K562 (cell line): ENCODE data around the gene C5AR2. TPM values are rescaled to one million over a fixed set of nuclear protein-coding genes. Genes with fewer than 3 reads are reported as not detected.

Experiments used
- ATAC-seq: fragments of 200-7000 bp; cut with Tn5 transposase; 3 replicates; pipeline ENCODE4 v1.9.1; 2020; ENCODE audit warnings: moderate library complexity
- BruUV-seq: library from RNA; stranded (reverse); fragments of 400-500 nt; replicated peaks from 2 replicates; lab custom pipeline; 2021; lab: Mats Ljungman, UMichigan
- CTCF ChIA-PET: fragments of 300-600 bp; formaldehyde crosslinking; extraction: SDS; loops from one replicate; lab custom pipeline; 2021; ENCODE audit warnings: low intra/inter-chr PET ratio; lab: Yijun Ruan, JAX
- POLR2A ChIA-PET: fragments of 300-600, 350-650 bp; sonication (Branson Sonifier 250); formaldehyde crosslinking; extraction: SDS; loops from one replicate; lab custom pipeline; 2021; ENCODE audit warnings: antibody characterized with exemption, inconsistent platforms; lab: Yijun Ruan, JAX
- DNase-seq, 4 experiments: peaks; one replicate each; pipeline versions ENCODE4 v3.0.0 to v3.0.0-alpha.2; 2011 to 2018; ENCODE audit warnings: low spot score in 3 of 4, mixed read lengths in 3 of 4; ENCODE audit errors: extremely low read depth in 1 of 4
- FAIRE-seq: peaks from 2 replicates; lab custom pipeline; 2011; peaks lifted over from hg19 to GRCh38; lab: Jason Lieb, UNC
- H2AFZ ChIP-seq: 2 replicates; pipeline ENCODE4 v1.6.0; 2011; ENCODE audit warnings: low read depth, low read length, control low read depth, inconsistent platforms
- H3K27ac ChIP-seq: fragments of 200-600 bp; 3 replicates; pipeline ENCODE4 v1.8.0; 2011; ENCODE audit warnings: low read depth, mild to moderate bottlenecking, control low read depth, inconsistent platforms, low read length, moderate library complexity, mixed read lengths; ENCODE audit errors: extremely low read depth
- H3K27me3 ChIP-seq, 2 experiments: fragments of 300-600 bp in 1 of 2; 2 replicates in 1 of 2; 3 replicates in 1 of 2; pipeline versions ENCODE4 v1.6.0 to v1.8.0; 2011; ENCODE audit warnings: inconsistent platforms in 2 of 2, low read length in 2 of 2, mild to moderate bottlenecking in 1 of 2, mixed read lengths in 1 of 2, moderate library complexity in 1 of 2; ENCODE audit not compliant: control insufficient read depth in 2 of 2, insufficient read depth in 2 of 2
- H3K36me3 ChIP-seq: fragments of 300-600 bp; 3 replicates; pipeline ENCODE4 v1.8.0; 2011; ENCODE audit warnings: mild to moderate bottlenecking, low read length, inconsistent platforms; ENCODE audit not compliant: control insufficient read depth, insufficient read depth
- H3K4me1 ChIP-seq, 2 experiments: fragments of 200-600 bp in 1 of 2; replicated peaks in 1 of 2; 2 replicates in 1 of 2; 3 replicates in 1 of 2; pipeline versions ENCODE4 v1.5.1 to v1.8.0; 2011; ENCODE audit warnings: inconsistent platforms in 2 of 2, low read length in 2 of 2, mild to moderate bottlenecking in 1 of 2, mixed read lengths in 1 of 2, moderate library complexity in 1 of 2; ENCODE audit not compliant: control insufficient read depth in 2 of 2, insufficient read depth in 2 of 2
- H3K4me2 ChIP-seq: 2 replicates; pipeline ENCODE4 v1.6.1; 2011; ENCODE audit warnings: low read length, control low read depth, inconsistent platforms, mixed read lengths; ENCODE audit not compliant: insufficient read depth
- H3K4me3 ChIP-seq: fragments of 200-600 bp; sonication (generic), shearing (Covaris generic); 2 replicates; pipeline ENCODE4 v1.5.1; 2016; ENCODE audit warnings: control low read depth, inconsistent platforms
- H3K79me2 ChIP-seq: fragments of 200-600 bp; 3 replicates; pipeline ENCODE4 v1.8.0; 2011; ENCODE audit warnings: low read length, inconsistent platforms; ENCODE audit not compliant: control insufficient read depth, insufficient read depth
- H3K9ac ChIP-seq, 2 experiments: 2 replicates each; pipeline versions ENCODE4 v1.6.0 to v1.6.1; 2011; ENCODE audit warnings: low read depth in 2 of 2, low read length in 2 of 2, control low read depth in 1 of 2, inconsistent platforms in 1 of 2, mild to moderate bottlenecking in 1 of 2, mixed read lengths in 1 of 2; ENCODE audit not compliant: insufficient read depth in 1 of 2
- H3K9me1 ChIP-seq: one replicate; pipeline ENCODE4 v1.6.0; 2011; ENCODE audit warnings: inconsistent platforms, mild to moderate bottlenecking, low read length, moderate library complexity; ENCODE audit not compliant: control insufficient read depth, insufficient read depth
- H3K9me3 ChIP-seq: replicated peaks from 2 replicates; pipeline ENCODE4 v1.5.1; 2011; ENCODE audit warnings: low read depth, low read length, inconsistent platforms; ENCODE audit not compliant: control insufficient read depth, insufficient read depth
- H4K20me1 ChIP-seq: replicated peaks from 2 replicates; pipeline ENCODE4 v1.6.1; 2011; ENCODE audit warnings: low read length, inconsistent platforms, mixed read lengths; ENCODE audit not compliant: control insufficient read depth, insufficient read depth
- ARID1B ChIP-seq: fragments of 450-650 bp; IDR thresholded peaks from 2 replicates; pipeline ENCODE4 v1.6.1; 2016; ENCODE audit warnings: antibody characterized with exemption, mild to moderate bottlenecking, inconsistent platforms
- ARID4B ChIP-seq: sonication (generic); formaldehyde crosslinking; IDR thresholded peaks from 2 replicates; pipeline ENCODE4 v1.8.0; 2022; ENCODE audit warnings: mild to moderate bottlenecking, missing genetic modification reagents
- ARNT ChIP-seq, 2 experiments: fragments of 450-650 bp; IDR thresholded peaks; 2 replicates each; pipeline ENCODE4 v1.6.1; 2016; ENCODE audit warnings: mild to moderate bottlenecking in 1 of 2
- CTCF ChIP-seq, 3 experiments: IDR thresholded peaks in 2 of 3; conservative IDR thresholded peaks in 1 of 3; 2 replicates each; pipeline ENCODE4 v1.5.1; 2011 to 2012; ENCODE audit warnings: low read length in 3 of 3, mild to moderate bottlenecking in 3 of 3, control low read depth in 2 of 3, improper control_type of control experiment in 1 of 3, inconsistent platforms in 1 of 3, low read depth in 1 of 3, mixed read lengths in 1 of 3, moderate library complexity in 1 of 3; ENCODE audit not compliant: insufficient read depth in 2 of 3
- EP300 ChIP-seq: IDR thresholded peaks from 2 replicates; pipeline ENCODE4 v1.6.1; 2012; ENCODE audit warnings: low read length, improper control_type of control experiment
- GABPB2 ChIP-seq: fragments of 250-450 bp; sonication (Bioruptor Pico); conservative IDR thresholded peaks from 2 replicates; pipeline ENCODE4 v1.5.1; 2021; ENCODE audit warnings: mild to moderate bottlenecking
- MTA1 ChIP-seq: fragments of 450-650 bp; IDR thresholded peaks from 2 replicates; pipeline ENCODE4 v1.6.1; 2017; ENCODE audit warnings: borderline replicate concordance
- NCOR1 ChIP-seq: fragments of 450-650 bp; IDR thresholded peaks from 2 replicates; pipeline ENCODE4 v1.6.1; 2016; ENCODE audit warnings: mild to moderate bottlenecking, moderate library complexity
- NR2C1 ChIP-seq, 2 experiments: fragments of 450-650 bp; IDR thresholded peaks; 2 replicates each; pipeline ENCODE4 v1.6.1; 2017; ENCODE audit warnings: mild to moderate bottlenecking in 2 of 2, antibody characterized with exemption in 1 of 2, inconsistent platforms in 1 of 2, missing compliant biosample characterization in 1 of 2, missing genetic modification characterization in 1 of 2
- SREBF2 ChIP-seq: sonication (generic); formaldehyde crosslinking; IDR thresholded peaks from 2 replicates; pipeline ENCODE4 v1.4.0; 2020; ENCODE audit warnings: mild to moderate bottlenecking, missing genetic modification reagents
- TAF7 ChIP-seq: fragments of 450-650 bp; IDR thresholded peaks from 2 replicates; pipeline ENCODE4 v1.6.1; 2016; ENCODE audit warnings: missing genetic modification characterization, missing compliant biosample characterization
- UBTF ChIP-seq, 2 experiments: IDR thresholded peaks; 2 replicates each; pipeline ENCODE4 v1.6.1; 2012; ENCODE audit warnings: improper control_type of control experiment in 2 of 2, low read depth in 2 of 2, low read length in 2 of 2, borderline replicate concordance in 1 of 2
- WGBS: fragments of 100-300 bp; shearing (Covaris generic); methylation state at CpG from one replicate; pipeline ENCODE4 v1.1.6; 2016; ENCODE audit warnings: low coverage, mixed read lengths; ENCODE audit not compliant: insufficient coverage; ENCODE audit errors: missing lambda C conversion rate; 5-methylcytosine and 5-hydroxymethylcytosine counted together
- in situ Hi-C: fragments of 300-500 bp; cut with MboI; formaldehyde crosslinking; loops from 4 replicates; pipeline ENCODE4 v1.15.0; 2018; ENCODE audit warnings: inconsistent platforms, mixed read lengths
- intact Hi-C: fragments of 100-400 bp; cut with micrococcal nuclease; formaldehyde crosslinking; loops from 2 replicates; pipeline ENCODE4 v1.14.2; 2022
- polyA plus RNA-seq, 8 experiments: library from polyadenylated mRNA; depleted of rRNA in 4 of 8; stranded (reverse) in 5 of 8; unstranded in 3 of 8; fragments of >200 nt; fragmentation: Nextera tagmentation in 2 of 8; fragmentation: Illumina TruSeq in 1 of 8; extraction: Ambion mirVana in 2 of 8; extraction: Trizol in 1 of 8; gene quantifications; 2 replicates each; pipeline versions ENCODE4 v1.2.1 to v1.2.3, GENCODE V29; 2011 to 2014; ENCODE audit warnings: inconsistent platforms in 1 of 8, missing spikeins in 1 of 8
- total RNA-seq, 7 experiments: library from RNA; depleted of rRNA in 6 of 7; stranded (reverse); fragments of >200 nt in 6 of 7; fragmentation: Illumina TruSeq in 2 of 7; extraction: Trizol in 2 of 7; gene quantifications; 2 replicates each; pipeline versions ENCODE4 v1.2.1 to v1.2.3, GENCODE V29; 2011 to 2021; ENCODE audit warnings: low replicate concordance in 1 of 7

The C5AR2 gene
- total and polyA plus RNA-seq, 9 of the 15 experiments (the other 6 are each of a cell fraction or from before 2014, with no cell fraction given): 0.01 to 1.1 (median 0.13) TPM

GRCh38 chr19:47315125-47315821, 16.7 kb upstream of the C5AR2 start:
- H3K27ac ChIP-seq: peak overlapping the region; percentile 71; the same call in 2 of the 3 replicates
- no peaks in the 10 kb centered on the region for H3K36me3 ChIP-seq
- FAIRE-seq: peak; percentile 99
- H2AFZ ChIP-seq: peak overlapping the region; percentile 83
- BruUV-seq: no TSS peak
- peak overlapping the region; percentile 36 to 71; a peak in 3 of 4 replicates for H3K9ac ChIP-seq
- in situ Hi-C loops (no loop called here), intact Hi-C loops (no loop called here)
- no peaks in the 10 kb centered on the region for H3K9me3 ChIP-seq
- CTCF ChIA-PET: no interaction called here
- H3K4me3 ChIP-seq: no peak overlapping the region
- ATAC-seq: peak; percentile 94
- DNase-seq: peak; percentile 79 to 93 (median 84)
- no peaks in the 10 kb centered on the region for H3K27me3 ChIP-seq
- H3K9me1 ChIP-seq: no peaks in the 10 kb centered on the region
- peaks cover 14 to 27% of the 10 kb centered on the region in 2 experiments; a peak in 4 of 5 replicates for H3K4me1 ChIP-seq
- POLR2A ChIA-PET: interaction anchor here (0.6 to 1.1 kb wide), 9 partner anchors 8 to 87 kb away, joined by 3 to 8 read pairs (median 3); partner anchors contain the start of gene DHX34
- no peaks in the 10 kb centered on the region for H4K20me1 ChIP-seq
- no peaks in the 10 kb centered on the region for H3K79me2 ChIP-seq
- 4% methylated on average over 12 of the region's 12 CpGs for WGBS
- H3K4me2 ChIP-seq: peak overlapping the region; percentile 71
- no peak; the same call in 1 of the 2 replicates for TF ChIP-seq NCOR1
- TF ChIP-seq NR2C1 (IDR thresholded peaks at IDR 0.05): no peak
- TF ChIP-seq NR2C1 (tag; IDR thresholded peaks at IDR 0.05): peak; percentile 49; the same call in 1 of the 2 replicates
- TF ChIP-seq ARID1B: peak; percentile 86
- peak; percentile 33; the same call in 1 of the 2 replicates for TF ChIP-seq MTA1
- TF ChIP-seq TAF7: no peak
- TF ChIP-seq ARID4B (CRISPR knock-in tag): 0 out of 2 replicates have a peak, but pooled peaks have one; percentile 56
- TF ChIP-seq UBTF (IDR thresholded peaks at IDR 0.05; ENCODE audit: borderline replicate concordance in 1 of 2, low read depth in 2 of 2, low read length in 2 of 2): 0 out of 4 replicates have a peak, but pooled peaks of 1 of the 2 experiments have one; percentile 44
- TF ChIP-seq SREBF2: no peak
- no peak for TF ChIP-seq CTCF (IDR thresholded peaks at IDR 0.05 in 2 of 3, conservative IDR thresholded peaks at IDR 0.05 in 1 of 3; ENCODE audit: insufficient read depth in 2 of 3, low read depth in 1 of 3, low read length in 3 of 3)
- TF ChIP-seq GABPB2 (CRISPR knock-in tag): no peak
- peak in 1 of 2 experiments; percentile 79; a peak in 2 of 4 replicates for TF ChIP-seq ARNT (IDR thresholded peaks at IDR 0.05)
- peak; percentile 85 for TF ChIP-seq EP300
